Thyroid gland (tissue), 4 donors: Measurements from ENCODE around the gene COL4A4. TPM values are rescaled to one million over a fixed set of nuclear protein-coding genes. Genes with fewer than 3 reads are reported as not detected.

ENCODE experiments used
- DNase-seq, 2 donors: peaks; one replicate each; pipeline ENCODE4 v3.0.0-alpha.2; 2019
- H3K27ac ChIP-seq, 3 donors: fragments of 200-600 bp; sonication (generic); 1 replicate in 2 of 3; 2 replicates in 1 of 3; pipeline ENCODE4 v1.5.1; 2016 to 2019; ENCODE audit warnings: mild to moderate bottlenecking in 1 of 3, moderate library complexity in 1 of 3
- H3K27me3 ChIP-seq: fragments of 200-600 bp; sonication (generic); one replicate; pipeline ENCODE4 v1.5.1; 2019
- H3K36me3 ChIP-seq, 2 donors: fragments of 200-600 bp; sonication (generic); one replicate each; pipeline ENCODE4 v1.5.1; 2016 to 2019
- H3K4me1 ChIP-seq, 2 donors: fragments of 200-600 bp; sonication (generic); one replicate each; pipeline ENCODE4 v1.5.1; 2017 to 2019
- H3K4me3 ChIP-seq, 3 donors: fragments of 200-600 bp; sonication (generic); replicated peaks in 1 of 3; 1 replicate in 2 of 3; 2 replicates in 1 of 3; pipeline ENCODE4 v1.5.1; 2016; ENCODE audit warnings: mild to moderate bottlenecking in 1 of 3
- H3K9me3 ChIP-seq: fragments of 200-600 bp; sonication (generic); one replicate; pipeline ENCODE4 v1.5.1; 2017
- POLR2A ChIP-seq, 2 donors: fragments of 450-650 bp; IDR thresholded peaks; one replicate each; pipeline ENCODE4 v1.6.1; 2017; ENCODE audit warnings: antibody characterized with exemption in 2 of 2, mild to moderate bottlenecking in 2 of 2, moderate library complexity in 1 of 2
- WGBS, 2 donors: methylation state at CpG; one replicate each; pipeline ENCODE4 v1.1.5; 2017; 5-methylcytosine and 5-hydroxymethylcytosine counted together
- intact Hi-C: fragments of 100-400 bp; cut with DNase I; formaldehyde crosslinking; loops from one replicate; pipeline ENCODE4 v1.15.1; 2023
- total RNA-seq, 4 donors: library from RNA; depleted of rRNA; stranded (reverse); fragments of >200 nt; gene quantifications; one replicate each; pipeline ENCODE4 v1.2.3, GENCODE V29; 2016
- TF ChIP-seq, protein P1 (sequence below), 6 experiments: fragments of 200-600 bp in 3 of 6; fragments of 450-650 bp in 3 of 6; sonication (generic) in 3 of 6; IDR thresholded peaks; one replicate each; pipeline ENCODE4 v1.5.1; 2016 to 2019; ENCODE audit warnings: antibody characterized with exemption in 6 of 6, mild to moderate bottlenecking in 2 of 6, inconsistent platforms in 1 of 6, moderate library complexity in 1 of 6

COL4A4 gene
- total RNA-seq, 4 donors from 2014 or later, result 16.5 to 41.7 (median 34.2) TPM

DNA sequence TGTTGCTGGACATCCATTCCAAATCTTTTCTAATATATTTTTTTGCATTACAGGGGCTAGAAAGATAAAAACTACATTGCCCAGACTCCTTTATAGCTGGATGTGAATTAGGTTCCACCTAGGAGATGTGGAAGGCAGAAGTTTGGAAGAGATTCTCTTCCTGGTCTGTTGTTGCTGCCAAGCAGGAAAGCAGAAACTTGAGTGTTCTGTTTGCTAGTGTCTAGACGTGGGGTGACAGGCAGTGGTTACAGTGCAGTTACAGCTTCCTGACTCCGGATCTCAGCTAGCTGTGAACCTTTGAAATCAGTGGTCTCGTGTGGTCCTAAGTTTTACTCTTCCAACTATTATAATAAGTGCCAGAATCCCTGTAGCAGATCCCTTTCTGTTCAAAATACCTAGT lies 46.2 kb downstream of the COL4A4 start:
- H3K9me3 ChIP-seq, result no peaks in the 10 kb centered on the region
- DNase-seq, result no peak
- H3K36me3 ChIP-seq, result peaks cover 0 to 7% of the 10 kb centered on the region in 2 donors
- WGBS, 2 donors, result 62 to 68% methylated on average over 3 of the region's 3 CpGs
- H3K4me3 ChIP-seq, result no peak overlapping the region
- intact Hi-C loops, result no loop called here
- no peak overlapping the region for H3K27ac ChIP-seq
- no peaks in the 10 kb centered on the region for H3K4me1 ChIP-seq
- no peaks in the 10 kb centered on the region for H3K27me3 ChIP-seq
- TF ChIP-seq, protein P1, sequence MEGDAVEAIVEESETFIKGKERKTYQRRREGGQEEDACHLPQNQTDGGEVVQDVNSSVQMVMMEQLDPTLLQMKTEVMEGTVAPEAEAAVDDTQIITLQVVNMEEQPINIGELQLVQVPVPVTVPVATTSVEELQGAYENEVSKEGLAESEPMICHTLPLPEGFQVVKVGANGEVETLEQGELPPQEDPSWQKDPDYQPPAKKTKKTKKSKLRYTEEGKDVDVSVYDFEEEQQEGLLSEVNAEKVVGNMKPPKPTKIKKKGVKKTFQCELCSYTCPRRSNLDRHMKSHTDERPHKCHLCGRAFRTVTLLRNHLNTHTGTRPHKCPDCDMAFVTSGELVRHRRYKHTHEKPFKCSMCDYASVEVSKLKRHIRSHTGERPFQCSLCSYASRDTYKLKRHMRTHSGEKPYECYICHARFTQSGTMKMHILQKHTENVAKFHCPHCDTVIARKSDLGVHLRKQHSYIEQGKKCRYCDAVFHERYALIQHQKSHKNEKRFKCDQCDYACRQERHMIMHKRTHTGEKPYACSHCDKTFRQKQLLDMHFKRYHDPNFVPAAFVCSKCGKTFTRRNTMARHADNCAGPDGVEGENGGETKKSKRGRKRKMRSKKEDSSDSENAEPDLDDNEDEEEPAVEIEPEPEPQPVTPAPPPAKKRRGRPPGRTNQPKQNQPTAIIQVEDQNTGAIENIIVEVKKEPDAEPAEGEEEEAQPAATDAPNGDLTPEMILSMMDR (IDR thresholded peaks at IDR 0.05), result no peak
- no peak for TF ChIP-seq POLR2A (IDR thresholded peaks at IDR 0.05)

DNA sequence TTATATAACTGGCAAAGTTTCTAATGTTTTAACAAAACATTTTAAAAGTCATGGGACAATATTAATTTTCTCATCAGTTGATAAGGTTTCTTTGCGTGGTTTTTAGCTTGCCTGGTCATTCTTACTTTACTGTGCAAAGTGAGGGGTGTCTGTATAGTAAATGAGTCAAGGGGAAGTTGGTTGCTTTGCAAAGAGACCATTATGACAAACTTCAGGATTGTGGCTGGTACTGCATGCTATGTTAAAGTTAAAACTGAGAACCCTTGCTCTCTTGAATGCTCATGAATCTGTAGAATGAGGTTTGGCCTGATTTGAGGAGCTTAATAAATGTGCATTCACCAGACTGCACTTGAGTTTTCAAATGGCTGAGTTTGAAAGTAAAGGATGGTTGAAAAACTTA lies 47.0 kb downstream of the COL4A4 start:
- Histone ChIP-seq H3K27me3 (no peaks in the 10 kb centered on the region), H3K36me3 (peaks cover 0 to 7% of the 10 kb centered on the region in 2 donors), H3K4me1 (no peaks in the 10 kb centered on the region), H3K9me3 (no peaks in the 10 kb centered on the region), H3K4me3 (no peak overlapping the region), H3K27ac (no peak overlapping the region)
- intact Hi-C loops, result no loop called here
- 77 to 82% methylated on average over 1 of the region's 1 CpG for WGBS, 2 donors
- TF ChIP-seq, protein P1 (IDR thresholded peaks at IDR 0.05), result no peak
- TF ChIP-seq POLR2A (IDR thresholded peaks at IDR 0.05), result no peak
- DNase-seq, result no peak

DNA sequence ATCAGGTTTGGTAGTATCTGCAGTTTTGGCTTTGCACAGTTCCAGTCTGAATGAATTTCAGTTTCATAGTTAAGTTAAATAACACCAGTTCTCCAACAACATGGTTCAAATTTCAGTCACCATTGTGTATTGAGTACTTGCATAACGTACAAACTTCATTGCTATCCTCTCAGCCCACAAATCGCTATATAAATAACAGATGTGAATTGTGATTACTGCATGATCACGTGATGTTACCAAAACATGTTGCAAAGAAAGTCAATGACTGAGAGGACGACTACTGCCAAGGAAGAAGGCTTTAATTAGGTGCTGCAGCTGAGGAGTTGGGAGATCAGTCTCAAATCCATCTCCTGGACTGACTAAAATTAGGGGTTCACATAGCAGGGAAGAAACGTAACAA lies 48.2 kb downstream of the COL4A4 start:
- Histone ChIP-seq H3K36me3 (peaks cover 0 to 14% of the 10 kb centered on the region in 2 donors), H3K27me3 (no peaks in the 10 kb centered on the region), H3K27ac (no peak overlapping the region), H3K9me3 (no peaks in the 10 kb centered on the region), H3K4me3 (no peak overlapping the region), H3K4me1 (no peaks in the 10 kb centered on the region)
- DNase-seq, result no peak
- TF ChIP-seq POLR2A (IDR thresholded peaks at IDR 0.05), result no peak
- TF ChIP-seq, protein P1 (IDR thresholded peaks at IDR 0.05), result no peak
- WGBS, 2 donors, result 72 to 77% methylated on average over 5 of the region's 5 CpGs
- intact Hi-C loops, result no loop called here

DNA sequence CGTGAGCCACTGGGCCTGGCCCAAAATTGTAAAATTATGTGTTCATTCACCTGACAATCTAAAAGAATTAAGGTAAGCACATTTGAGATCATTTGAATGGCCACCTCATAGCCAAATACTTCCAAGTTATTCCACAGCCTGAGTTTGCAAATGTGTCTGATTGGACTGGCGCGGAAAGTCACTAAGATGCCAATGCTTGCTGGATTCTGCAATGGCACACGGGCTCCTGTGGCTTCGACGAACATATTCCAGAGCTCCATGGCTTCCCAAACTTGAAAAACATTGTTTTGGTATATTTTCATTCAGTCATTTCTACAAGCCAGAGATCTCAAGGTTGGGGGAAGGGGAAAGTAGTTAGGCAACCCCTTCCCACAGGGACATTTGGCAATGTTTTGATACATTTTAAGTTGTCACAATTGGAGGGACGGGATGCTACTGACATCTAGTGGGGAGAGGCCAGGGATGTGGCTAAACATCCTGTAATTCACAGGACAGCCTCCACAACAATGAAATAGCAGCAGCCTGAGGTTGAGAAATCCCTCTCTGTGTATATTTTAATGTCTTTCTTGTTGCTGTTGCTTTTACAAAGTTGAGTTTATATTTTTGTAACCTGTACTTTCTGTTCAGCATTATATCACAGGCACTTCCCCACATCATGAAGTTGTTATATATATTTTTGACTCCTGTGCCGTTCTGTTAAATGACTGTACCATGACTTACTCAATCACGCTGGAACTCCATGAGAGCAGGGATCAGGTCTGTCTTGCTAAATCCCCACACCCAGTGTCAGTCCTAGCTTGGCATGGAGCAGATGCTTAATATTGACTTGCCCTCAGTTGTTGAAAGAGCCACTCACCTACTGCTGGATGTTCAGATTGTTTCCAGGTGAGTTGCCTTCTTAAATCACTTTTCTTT lies 56.9 kb downstream of the COL4A4 start:
- Histone ChIP-seq H3K9me3 (no peaks in the 10 kb centered on the region), H3K27me3 (no peaks in the 10 kb centered on the region), H3K36me3 (peaks cover 0 to 20% of the 10 kb centered on the region in 2 donors), H3K4me3 (no peak overlapping the region), H3K4me1 (no peaks in the 10 kb centered on the region), H3K27ac (no peak overlapping the region)
- intact Hi-C loops, result no loop called here
- no peak for DNase-seq
- TF ChIP-seq, protein P1 (IDR thresholded peaks at IDR 0.05), result peak in 1 of 6 experiments; percentile 27
- no peak for TF ChIP-seq POLR2A (IDR thresholded peaks at IDR 0.05)
- 84 to 88% methylated on average over 9 of the region's 9 CpGs for WGBS, 2 donors

DNA sequence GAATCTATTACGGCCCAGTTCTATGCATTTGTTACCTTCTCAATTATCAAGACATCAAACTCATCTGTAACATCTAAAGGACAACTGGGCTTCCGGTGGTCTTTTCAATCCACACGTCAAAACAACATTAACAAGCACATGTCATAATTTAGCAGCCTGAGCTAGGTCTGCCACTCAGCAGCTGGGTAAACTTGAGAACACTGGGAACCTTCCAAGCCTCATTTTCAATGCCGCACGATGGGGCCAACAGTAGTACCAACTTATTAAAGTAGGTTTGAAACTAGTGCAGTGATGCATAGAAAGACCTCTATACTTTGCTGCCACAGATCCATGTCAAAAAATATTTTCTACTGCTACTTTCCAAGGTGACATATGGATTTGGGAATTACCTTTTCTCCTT lies 60.4 kb downstream of the COL4A4 start:
- DNase-seq, result no peak
- intact Hi-C loops, result no loop called here
- Histone ChIP-seq H3K4me1 (no peaks in the 10 kb centered on the region), H3K36me3 (peaks cover 0 to 10% of the 10 kb centered on the region in 2 donors), H3K9me3 (no peaks in the 10 kb centered on the region), H3K27ac (no peak overlapping the region), H3K4me3 (no peak overlapping the region), H3K27me3 (no peaks in the 10 kb centered on the region)
- 93 to 94% methylated on average over 5 of the region's 5 CpGs for WGBS, 2 donors
- TF ChIP-seq, protein P1 (IDR thresholded peaks at IDR 0.05), result no peak
- no peak for TF ChIP-seq POLR2A (IDR thresholded peaks at IDR 0.05)
